GM13977 (cell line): ENCODE measurements around the gene TPSB2.

Source experiments
- DNase-seq: peaks from one replicate; pipeline ENCODE4 v3.0.0; 2012; ENCODE audit warnings: low spot score
- in situ Hi-C: fragments of 300-500 bp; cut with MboI; formaldehyde crosslinking; loops from one replicate; pipeline ENCODE4 v1.12.0; 2022; ENCODE audit warnings: low sequenced_read_pairs, low pct_unique_long_range_greater_than_20kb, mixed read lengths, inconsistent platforms; ENCODE audit not compliant: unreplicated experiment
- TF ChIP-seq, protein P1 (sequence below): IDR thresholded peaks from 2 replicates; pipeline ENCODE4 v1.5.1; 2012; ENCODE audit warnings: mild to moderate bottlenecking, control low read depth; ENCODE audit not compliant: insufficient read depth; ENCODE audit errors: extremely low read depth, missing control alignments

Gene TPSB2

DNA sequence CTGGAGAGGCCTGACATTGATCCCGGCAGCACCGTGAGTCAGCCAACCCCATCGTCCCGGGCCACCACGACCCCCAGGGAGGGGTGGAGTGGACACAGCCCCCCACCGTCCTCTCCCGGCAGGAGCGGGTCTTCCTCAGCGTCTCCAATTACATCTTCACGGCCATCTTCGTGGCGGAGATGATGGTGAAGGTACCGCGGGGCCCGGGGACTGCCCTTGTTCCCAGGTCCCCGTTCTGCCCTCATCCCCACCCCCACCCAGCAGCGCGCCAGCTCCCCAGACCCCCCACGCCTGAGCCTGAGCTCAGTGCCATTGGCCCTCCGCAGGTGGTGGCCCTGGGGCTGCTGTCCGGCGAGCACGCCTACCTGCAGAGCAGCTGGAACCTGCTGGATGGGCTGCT is 19.5 kb downstream of the TPSB2 start:
- TF ChIP-seq, protein P1, sequence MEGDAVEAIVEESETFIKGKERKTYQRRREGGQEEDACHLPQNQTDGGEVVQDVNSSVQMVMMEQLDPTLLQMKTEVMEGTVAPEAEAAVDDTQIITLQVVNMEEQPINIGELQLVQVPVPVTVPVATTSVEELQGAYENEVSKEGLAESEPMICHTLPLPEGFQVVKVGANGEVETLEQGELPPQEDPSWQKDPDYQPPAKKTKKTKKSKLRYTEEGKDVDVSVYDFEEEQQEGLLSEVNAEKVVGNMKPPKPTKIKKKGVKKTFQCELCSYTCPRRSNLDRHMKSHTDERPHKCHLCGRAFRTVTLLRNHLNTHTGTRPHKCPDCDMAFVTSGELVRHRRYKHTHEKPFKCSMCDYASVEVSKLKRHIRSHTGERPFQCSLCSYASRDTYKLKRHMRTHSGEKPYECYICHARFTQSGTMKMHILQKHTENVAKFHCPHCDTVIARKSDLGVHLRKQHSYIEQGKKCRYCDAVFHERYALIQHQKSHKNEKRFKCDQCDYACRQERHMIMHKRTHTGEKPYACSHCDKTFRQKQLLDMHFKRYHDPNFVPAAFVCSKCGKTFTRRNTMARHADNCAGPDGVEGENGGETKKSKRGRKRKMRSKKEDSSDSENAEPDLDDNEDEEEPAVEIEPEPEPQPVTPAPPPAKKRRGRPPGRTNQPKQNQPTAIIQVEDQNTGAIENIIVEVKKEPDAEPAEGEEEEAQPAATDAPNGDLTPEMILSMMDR = no peak
- no peak for DNase-seq
- in situ Hi-C loops = no loop called here

DNA sequence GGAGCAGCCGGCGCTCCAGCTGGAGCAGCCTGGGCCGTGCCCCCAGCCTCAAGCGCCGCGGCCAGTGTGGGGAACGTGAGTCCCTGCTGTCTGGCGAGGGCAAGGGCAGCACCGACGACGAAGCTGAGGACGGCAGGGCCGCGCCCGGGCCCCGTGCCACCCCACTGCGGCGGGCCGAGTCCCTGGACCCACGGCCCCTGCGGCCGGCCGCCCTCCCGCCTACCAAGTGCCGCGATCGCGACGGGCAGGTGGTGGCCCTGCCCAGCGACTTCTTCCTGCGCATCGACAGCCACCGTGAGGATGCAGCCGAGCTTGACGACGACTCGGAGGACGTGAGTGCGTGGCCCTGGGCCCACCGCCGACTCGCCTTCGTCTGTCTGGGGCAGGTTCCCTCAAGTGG is 20.9 kb downstream of the TPSB2 start:
- TF ChIP-seq, protein P1 = no peak
- in situ Hi-C loops = no loop called here
- DNase-seq = no peak

- TF ChIP-seq, protein P1 = no peak
- in situ Hi-C loops = no loop called here
- no peak for DNase-seq
Measured at GRCh38 chr16:1208239-1208830, 21.6 kb downstream of the TPSB2 start.

- in situ Hi-C loops = no loop called here
- TF ChIP-seq, protein P1 = no peak
- DNase-seq = no peak
Measured at GRCh38 chr16:1206786-1207185, 23.2 kb downstream of the TPSB2 start.

DNA sequence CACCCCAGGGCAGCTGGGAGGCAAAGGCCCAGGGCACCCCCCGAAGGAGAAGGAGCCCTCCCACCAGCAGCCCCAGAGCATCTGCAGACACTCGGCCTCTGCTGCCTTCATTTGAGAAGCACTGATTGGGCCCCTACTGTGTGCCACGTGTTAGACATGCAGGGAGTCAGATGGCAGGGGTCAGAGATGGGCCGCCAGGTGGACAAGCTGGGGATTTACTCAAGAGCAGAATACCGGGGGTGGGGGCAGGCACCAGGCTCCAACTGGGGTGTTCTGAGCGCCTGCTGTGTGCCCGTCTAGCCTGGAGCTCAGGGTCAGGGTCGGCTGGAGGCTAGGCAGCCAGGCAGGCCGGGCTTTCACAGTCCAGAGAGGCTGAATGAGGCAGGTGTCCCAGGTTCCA is 23.7 kb downstream of the TPSB2 start:
- in situ Hi-C loops = no loop called here
- DNase-seq = no peak
- TF ChIP-seq, protein P1 = no peak

DNA sequence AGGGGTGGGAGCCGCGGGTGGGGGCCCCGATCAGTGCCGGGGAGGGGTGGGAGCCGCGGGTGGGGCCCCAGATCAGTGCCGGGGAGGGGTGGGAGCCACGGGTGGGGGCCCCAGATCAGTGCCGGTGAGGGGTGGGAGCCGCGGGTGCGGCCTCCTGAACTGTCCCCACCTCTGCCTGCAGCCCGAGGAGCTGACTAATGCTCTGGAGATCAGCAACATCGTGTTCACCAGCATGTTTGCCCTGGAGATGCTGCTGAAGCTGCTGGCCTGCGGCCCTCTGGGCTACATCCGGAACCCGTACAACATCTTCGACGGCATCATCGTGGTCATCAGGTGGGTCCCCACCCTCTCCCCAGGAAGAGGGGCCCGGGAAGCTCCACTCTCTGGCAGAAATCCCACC is 25.1 kb downstream of the TPSB2 start:
- no peak for DNase-seq
- in situ Hi-C loops = no loop called here
- TF ChIP-seq, protein P1 = no peak

- in situ Hi-C loops = no loop called here
- DNase-seq = no peak
- TF ChIP-seq, protein P1 = no peak
Measured at GRCh38 chr16:1202274-1202673, 27.7 kb downstream of the TPSB2 start.
